Astrocyte of the hippocampus (primary cell): ENCODE measurements around the gene TMEM208.

Source experiments
- DNase-seq: peaks from one replicate; pipeline ENCODE4 v3.0.0; 2011; ENCODE audit warnings: low read depth, low spot score

Gene TMEM208

GRCh38 chr16:67249178-67250044, 22.5 kb downstream of the TMEM208 start:
- peak; percentile 20 for DNase-seq

- DNase-seq = no peak
Observed at GRCh38 chr16:67250045-67250327, 23.1 kb downstream of the TMEM208 start.

- no peak for DNase-seq
Observed at GRCh38 chr16:67252609-67253497, 25.9 kb downstream of the TMEM208 start.

GRCh38 chr16:67254801-67255552, 28.0 kb downstream of the TMEM208 start:
- no peak for DNase-seq

- DNase-seq = no peak
Observed at GRCh38 chr16:67255553-67256221, 28.8 kb downstream of the TMEM208 start.

GRCh38 chr16:67256701-67257230, 29.8 kb downstream of the TMEM208 start:
- DNase-seq = no peak

GRCh38 chr16:67257486-67258160, 30.7 kb downstream of the TMEM208 start:
- no peak for DNase-seq

- DNase-seq = no peak
Observed at GRCh38 chr16:67258161-67258835, 31.4 kb downstream of the TMEM208 start.

- DNase-seq = no peak
Observed at GRCh38 chr16:67259705-67260104, 32.8 kb downstream of the TMEM208 start.

GRCh38 chr16:67260426-67261063, 33.6 kb downstream of the TMEM208 start:
- DNase-seq = peak; percentile 83

GRCh38 chr16:67263201-67263600, 36.3 kb downstream of the TMEM208 start:
- DNase-seq = no peak

GRCh38 chr16:67264277-67264676, 37.3 kb downstream of the TMEM208 start:
- no peak for DNase-seq

- DNase-seq = no peak
Observed at GRCh38 chr16:67264866-67265265, 37.9 kb downstream of the TMEM208 start.

- DNase-seq = no peak
Observed at GRCh38 chr16:67265834-67266233, 38.9 kb downstream of the TMEM208 start.

- DNase-seq = peak; percentile 90
Observed at GRCh38 chr16:67268136-67268579, 41.2 kb downstream of the TMEM208 start.

- DNase-seq = peak; percentile 93
Observed at GRCh38 chr16:67269766-67270165, 42.8 kb downstream of the TMEM208 start.

GRCh38 chr16:67270931-67271338, 44.0 kb downstream of the TMEM208 start:
- DNase-seq = no peak

- no peak for DNase-seq
Observed at GRCh38 chr16:67271446-67271845, 44.5 kb downstream of the TMEM208 start.

GRCh38 chr16:67275321-67275720, 48.4 kb downstream of the TMEM208 start:
- no peak for DNase-seq
